Ovary (tissue), 3 donors: ENCODE data around the gene KIF22.

Experiments used
- EP300 ChIP-seq: sonication (generic); formaldehyde crosslinking; IDR thresholded peaks from one replicate; pipeline ENCODE4 v1.6.1; 2017; ENCODE audit warnings: antibody characterized with exemption
- POLR2A ChIP-seq: fragments of 450-650 bp; IDR thresholded peaks from one replicate; pipeline ENCODE4 v1.6.1; 2017; ENCODE audit warnings: antibody characterized with exemption, mild to moderate bottlenecking, moderate library complexity
- TF ChIP-seq, protein P1 (sequence below), 3 donors: fragments of 450-650 bp in 2 of 3; fragments of 200-600 bp in 1 of 3; IDR thresholded peaks; one replicate each; pipeline versions ENCODE4 v1.5.1 to v1.8.0; 2016 to 2022; ENCODE audit warnings: antibody characterized with exemption in 3 of 3, mild to moderate bottlenecking in 1 of 3
- donor health status: DM: no; HTN: no; CAD: no.

GRCh38 chr16:29814592-29814991 is 24.0 kb downstream of the KIF22 start:
- TF ChIP-seq, protein P1, sequence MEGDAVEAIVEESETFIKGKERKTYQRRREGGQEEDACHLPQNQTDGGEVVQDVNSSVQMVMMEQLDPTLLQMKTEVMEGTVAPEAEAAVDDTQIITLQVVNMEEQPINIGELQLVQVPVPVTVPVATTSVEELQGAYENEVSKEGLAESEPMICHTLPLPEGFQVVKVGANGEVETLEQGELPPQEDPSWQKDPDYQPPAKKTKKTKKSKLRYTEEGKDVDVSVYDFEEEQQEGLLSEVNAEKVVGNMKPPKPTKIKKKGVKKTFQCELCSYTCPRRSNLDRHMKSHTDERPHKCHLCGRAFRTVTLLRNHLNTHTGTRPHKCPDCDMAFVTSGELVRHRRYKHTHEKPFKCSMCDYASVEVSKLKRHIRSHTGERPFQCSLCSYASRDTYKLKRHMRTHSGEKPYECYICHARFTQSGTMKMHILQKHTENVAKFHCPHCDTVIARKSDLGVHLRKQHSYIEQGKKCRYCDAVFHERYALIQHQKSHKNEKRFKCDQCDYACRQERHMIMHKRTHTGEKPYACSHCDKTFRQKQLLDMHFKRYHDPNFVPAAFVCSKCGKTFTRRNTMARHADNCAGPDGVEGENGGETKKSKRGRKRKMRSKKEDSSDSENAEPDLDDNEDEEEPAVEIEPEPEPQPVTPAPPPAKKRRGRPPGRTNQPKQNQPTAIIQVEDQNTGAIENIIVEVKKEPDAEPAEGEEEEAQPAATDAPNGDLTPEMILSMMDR (IDR thresholded peaks at IDR 0.05): no peak
- no peak for TF ChIP-seq POLR2A
- no peak for TF ChIP-seq EP300
